ENCODE results near the gene VSTM4. TPM values are rescaled to one million over a fixed set of nuclear protein-coding genes. Genes with fewer than 3 reads are reported as not detected.

VSTM4 gene
- total RNA-seq, 3 donors from 2014 or later: 1.5 to 13.8 (median 2.2) TPM

- ATAC-seq: no peak
- H3K9me3 ChIP-seq: no peaks in the 10 kb centered on the region
- intact Hi-C loops (cut with DNase I, micrococcal nuclease): no loop called here
- no peak overlapping the region for H3K4me3 ChIP-seq
- no peaks in the 10 kb centered on the region for H3K36me3 ChIP-seq (ENCODE audit: low read depth)
- H3K4me1 ChIP-seq (ENCODE audit: low read depth): no peaks in the 10 kb centered on the region
- DNase-seq: no peak
- no peak for TF ChIP-seq CTCF (IDR thresholded peaks at IDR 0.05)
Observed at GRCh38 chr10:49070701-49071100, 44.6 kb downstream of the VSTM4 start.

DNA sequence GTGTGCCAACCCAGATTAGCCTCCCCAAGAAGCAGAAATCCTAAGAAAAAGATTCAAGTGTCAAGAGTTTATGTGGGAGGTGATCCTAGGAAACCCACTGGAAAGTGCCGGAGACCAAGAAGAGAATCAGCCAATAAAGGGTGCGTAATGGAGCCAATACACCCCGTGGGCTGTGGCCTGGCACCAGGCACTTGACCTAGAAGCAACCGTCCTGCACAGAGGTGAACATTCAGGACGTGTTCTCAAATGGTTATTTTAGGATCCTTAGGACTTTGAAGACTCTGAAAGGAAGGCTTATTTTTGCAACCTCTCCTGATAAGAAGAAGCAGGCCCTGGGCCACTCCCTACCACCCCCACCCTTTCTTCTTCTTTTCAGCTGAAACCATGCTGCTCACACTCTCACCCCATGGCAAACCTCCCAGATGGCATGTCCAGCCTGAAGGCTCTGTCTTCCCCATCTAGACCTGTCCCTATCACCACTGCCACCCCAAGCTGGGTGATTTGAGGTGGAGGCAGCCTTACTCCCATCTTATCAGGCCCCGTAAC lies 46.6 kb downstream of the VSTM4 start:
- no peaks in the 10 kb centered on the region for H3K9me3 ChIP-seq
- no peaks in the 10 kb centered on the region for H3K4me1 ChIP-seq (ENCODE audit: low read depth)
- no peak overlapping the region for H3K4me3 ChIP-seq
- intact Hi-C loops (cut with DNase I, micrococcal nuclease): no loop called here
- no peak for ATAC-seq
- H3K36me3 ChIP-seq (ENCODE audit: low read depth): no peaks in the 10 kb centered on the region
- no peak for TF ChIP-seq CTCF (IDR thresholded peaks at IDR 0.05)
- DNase-seq: no peak

DNA sequence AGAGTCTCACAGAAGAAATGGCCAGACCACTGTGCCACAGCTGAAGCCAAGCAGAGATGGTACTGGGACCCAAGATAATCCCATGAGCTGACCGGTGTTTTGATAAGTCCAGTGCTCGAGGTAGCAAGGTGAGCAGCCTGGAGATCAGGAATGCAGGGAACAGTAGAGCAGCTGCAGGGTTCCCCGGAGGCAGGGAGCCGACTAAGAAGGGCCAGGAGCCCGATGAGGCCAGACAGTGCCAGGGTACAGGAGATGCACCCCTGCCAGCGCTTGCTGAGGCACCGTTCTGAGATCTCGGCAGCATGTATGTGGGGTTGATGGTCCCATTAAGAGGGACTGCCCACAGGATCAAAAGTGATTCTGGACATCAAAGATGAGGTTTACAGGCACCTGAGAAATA lies 47.1 kb downstream of the VSTM4 start:
- H3K9me3 ChIP-seq: no peaks in the 10 kb centered on the region
- intact Hi-C loops (cut with DNase I, micrococcal nuclease): no loop called here
- ATAC-seq (no peak), DNase-seq (no peak)
- no peak overlapping the region for H3K4me3 ChIP-seq
- H3K4me1 ChIP-seq (ENCODE audit: low read depth): no peaks in the 10 kb centered on the region
- TF ChIP-seq CTCF (IDR thresholded peaks at IDR 0.05): no peak
- H3K36me3 ChIP-seq (ENCODE audit: low read depth): no peaks in the 10 kb centered on the region

- H3K4me3 ChIP-seq: no peak overlapping the region
- no peak for TF ChIP-seq CTCF (IDR thresholded peaks at IDR 0.05)
- no peaks in the 10 kb centered on the region for H3K36me3 ChIP-seq (ENCODE audit: low read depth)
- ATAC-seq (no peak), DNase-seq (no peak)
- H3K9me3 ChIP-seq: peaks cover 4% of the 10 kb centered on the region
- H3K4me1 ChIP-seq (ENCODE audit: low read depth): no peaks in the 10 kb centered on the region
- intact Hi-C loops (cut with DNase I, micrococcal nuclease): no loop called here
Observed at GRCh38 chr10:49066944-49067730, 48.2 kb downstream of the VSTM4 start.

DNA sequence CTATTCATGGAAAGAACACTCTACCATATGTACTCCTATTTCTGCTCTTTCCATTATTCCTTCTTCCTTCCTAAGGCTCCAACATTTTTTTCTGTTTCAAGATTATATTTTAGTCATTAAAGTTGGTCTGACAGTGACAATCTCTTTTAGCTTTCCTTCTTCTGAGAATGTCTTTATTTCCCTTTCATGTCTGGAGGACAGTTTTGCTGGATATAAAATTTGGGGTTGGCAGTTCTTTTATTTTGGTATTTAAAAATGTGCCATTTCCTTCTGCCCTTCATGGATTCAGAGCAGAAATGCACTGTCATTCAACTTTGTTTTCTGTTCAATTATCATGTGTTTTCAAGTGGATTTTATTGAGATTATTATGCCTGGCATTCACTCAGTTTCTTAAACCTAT lies 53.1 kb downstream of the VSTM4 start:
- intact Hi-C loops (cut with DNase I, micrococcal nuclease): no loop called here
- TF ChIP-seq CTCF (IDR thresholded peaks at IDR 0.05): no peak
- H3K9me3 ChIP-seq: peaks cover 8% of the 10 kb centered on the region
- no peak overlapping the region for H3K4me3 ChIP-seq
- H3K36me3 ChIP-seq (ENCODE audit: low read depth): no peaks in the 10 kb centered on the region
- DNase-seq: no peak
- no peak for ATAC-seq
- H3K4me1 ChIP-seq (ENCODE audit: low read depth): no peaks in the 10 kb centered on the region
